Hindlimb muscle (tissue), 1 donor: ENCODE data around the gene SUSD6. TPM values are rescaled to one million over a fixed set of nuclear protein-coding genes. Genes with fewer than 3 reads are reported as not detected.
"Not testable (repeated sequence)": the region's sequence is repeated elsewhere in the genome, so short reads cannot be mapped to it uniquely, and the experiment has no call there.

Experiments used
- DNase-seq: peaks from one replicate; pipeline ENCODE4 v3.0.0-alpha.2; 2013
- polyA plus RNA-seq: library from polyadenylated mRNA; unstranded; fragments of 120-200 nt; gene quantifications from one replicate; pipeline ENCODE4 v1.2.1, GENCODE V29; 2013; ENCODE audit not compliant: insufficient read length

SUSD6 gene
- polyA plus RNA-seq, 1 donor: 22.6 TPM

- peak; percentile 79 for DNase-seq
These were observed 104.5 kb downstream of the SUSD6 start for GRCh38 chr14:69715725-69716477.

GRCh38 chr14:69716478-69717187 lies 105.2 kb downstream of the SUSD6 start:
- DNase-seq: no peak

- not testable (repeated sequence) for DNase-seq
These were observed 107.2 kb downstream of the SUSD6 start for GRCh38 chr14:69718614-69719013.

- DNase-seq: no peak
These were observed 108.1 kb downstream of the SUSD6 start for GRCh38 chr14:69719501-69719951.

GRCh38 chr14:69720912-69721311 lies 109.5 kb downstream of the SUSD6 start:
- no peak for DNase-seq

- peak; percentile 82 for DNase-seq
These were observed 115.5 kb downstream of the SUSD6 start for GRCh38 chr14:69726761-69727511.

- DNase-seq: no peak
These were observed 116.5 kb downstream of the SUSD6 start for GRCh38 chr14:69727860-69728259.

- DNase-seq: not testable (repeated sequence)
These were observed 120.7 kb downstream of the SUSD6 start for GRCh38 chr14:69731919-69732598.

- DNase-seq: not testable (repeated sequence)
These were observed 125.0 kb downstream of the SUSD6 start for GRCh38 chr14:69736405-69736804.

- no peak for DNase-seq
These were observed 129.7 kb downstream of the SUSD6 start for GRCh38 chr14:69741055-69741454.

- DNase-seq: no peak
These were observed 138.6 kb downstream of the SUSD6 start for GRCh38 chr14:69749956-69750355.

GRCh38 chr14:69750495-69750894 lies 139.1 kb downstream of the SUSD6 start:
- no peak for DNase-seq

GRCh38 chr14:69752773-69753172 lies 141.4 kb downstream of the SUSD6 start:
- no peak for DNase-seq

- no peak for DNase-seq
These were observed 142.5 kb downstream of the SUSD6 start for GRCh38 chr14:69753860-69754259.

- DNase-seq: no peak
These were observed 143.1 kb downstream of the SUSD6 start for GRCh38 chr14:69754487-69754886.

GRCh38 chr14:69755296-69755695 lies 143.9 kb downstream of the SUSD6 start:
- DNase-seq: no peak

GRCh38 chr14:69755784-69756183 lies 144.4 kb downstream of the SUSD6 start:
- DNase-seq: no peak

- no peak for DNase-seq
These were observed 144.9 kb downstream of the SUSD6 start for GRCh38 chr14:69756298-69756697.

- no peak for DNase-seq
These were observed 149.4 kb downstream of the SUSD6 start for GRCh38 chr14:69760810-69761209.

- no peak for DNase-seq
These were observed 152.5 kb downstream of the SUSD6 start for GRCh38 chr14:69763761-69764510.
